DND-41 (cell line): ENCODE measurements around the gene NPC2.

ENCODE experiments used
- ATAC-seq: fragments of 200-7000 bp; cut with Tn5 transposase; 3 replicates; pipeline ENCODE4 v1.9.1; 2021; ENCODE audit warnings: low read depth; ENCODE audit not compliant: insufficient read depth
- DNase-seq: peaks from one replicate; pipeline ENCODE4 v3.0.0-alpha.2; 2020
- H2AFZ ChIP-seq: 2 replicates; pipeline ENCODE4 v1.6.0; 2012; ENCODE audit warnings: low read depth, low read length
- H3K27ac ChIP-seq: 2 replicates; pipeline ENCODE4 v1.5.1; 2012; ENCODE audit warnings: low read length, inconsistent platforms
- H3K27me3 ChIP-seq: fragments of 200-600 bp; sonication (generic); 2 replicates; pipeline ENCODE4 v1.6.0; 2012; ENCODE audit warnings: low read length, mild to moderate bottlenecking, inconsistent platforms; ENCODE audit not compliant: insufficient read depth, poor library complexity
- H3K36me3 ChIP-seq: 2 replicates; pipeline ENCODE4 v1.5.1; 2012; ENCODE audit warnings: low read length, inconsistent platforms; ENCODE audit not compliant: insufficient read depth
- H3K4me1 ChIP-seq: 2 replicates; pipeline ENCODE4 v1.5.1; 2012; ENCODE audit warnings: mild to moderate bottlenecking, low read length; ENCODE audit not compliant: insufficient read depth
- H3K4me2 ChIP-seq: 2 replicates; pipeline ENCODE4 v1.6.0; 2012; ENCODE audit warnings: mild to moderate bottlenecking, moderate library complexity, low read length, inconsistent platforms; ENCODE audit not compliant: insufficient read depth
- H3K4me3 ChIP-seq, 2 experiments: fragments of 200-600 bp in 1 of 2; shearing (Covaris generic) in 1 of 2; 2 replicates each; pipeline ENCODE4 v1.5.1; 2012 to 2016; ENCODE audit warnings: inconsistent platforms in 2 of 2, low read length in 2 of 2, mild to moderate bottlenecking in 2 of 2, low read depth in 1 of 2, moderate library complexity in 1 of 2
- H3K79me2 ChIP-seq: 2 replicates; pipeline ENCODE4 v1.6.0; 2012; ENCODE audit warnings: low read length, inconsistent platforms; ENCODE audit not compliant: insufficient read depth
- H3K9ac ChIP-seq: 2 replicates; pipeline ENCODE4 v1.6.0; 2012; ENCODE audit warnings: low read depth, mild to moderate bottlenecking, inconsistent platforms, low read length, moderate library complexity
- H3K9me3 ChIP-seq: 2 replicates; pipeline ENCODE4 v1.5.1; 2012; ENCODE audit warnings: low read length, moderate library complexity, mild to moderate bottlenecking, inconsistent platforms; ENCODE audit not compliant: insufficient read depth, severe bottlenecking
- H4K20me1 ChIP-seq: 2 replicates; pipeline ENCODE4 v1.6.0; 2012; ENCODE audit warnings: low read length; ENCODE audit not compliant: insufficient read depth
- CTCF ChIP-seq: IDR thresholded peaks from 2 replicates; pipeline ENCODE4 v1.5.1; 2012; ENCODE audit warnings: borderline replicate concordance, low read length, moderate library complexity, mild to moderate bottlenecking; ENCODE audit not compliant: poor library complexity, severe bottlenecking; ENCODE audit errors: extremely low read depth
- EZH2 ChIP-seq: IDR thresholded peaks from 3 replicates; pipeline ENCODE4 v1.6.1; 2012; ENCODE audit warnings: borderline replicate concordance, low read depth, mild to moderate bottlenecking, moderate library complexity, low read length, inconsistent platforms; ENCODE audit not compliant: severe bottlenecking

NPC2 gene

DNA sequence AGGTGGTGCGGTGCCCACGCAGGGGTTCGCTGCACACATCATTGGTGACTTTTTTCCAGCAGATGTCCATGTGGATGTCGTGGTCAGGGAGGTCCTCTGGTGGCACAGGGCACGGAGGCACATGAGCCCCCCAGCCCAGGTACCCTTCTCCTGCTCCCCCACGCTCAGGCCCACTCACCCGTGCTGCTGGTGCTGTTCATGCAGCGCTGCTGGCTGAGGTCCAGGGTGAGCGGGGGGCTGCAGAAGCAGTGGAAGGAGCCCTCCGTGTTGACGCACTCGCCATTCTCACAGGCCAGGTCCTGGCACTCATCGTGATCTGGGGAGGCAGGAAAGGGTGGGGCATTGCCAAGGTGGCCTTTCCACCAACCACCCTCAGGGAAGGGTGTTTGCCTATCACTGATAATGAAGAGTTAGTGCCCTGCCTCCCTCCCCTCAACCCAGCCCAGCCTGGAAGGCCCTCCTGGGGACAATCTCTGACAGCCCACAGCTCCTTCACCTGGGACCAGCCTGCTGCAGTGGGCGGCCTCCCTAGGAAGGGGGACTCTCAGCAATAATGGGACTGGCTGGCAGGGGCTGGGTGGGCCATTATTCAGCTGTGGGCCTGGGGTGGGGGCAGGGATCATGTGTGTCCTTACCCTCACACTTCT lies 10.3 kb upstream of the NPC2 start:
- no peak for ATAC-seq
- Histone ChIP-seq H4K20me1 (no peaks in the 10 kb centered on the region), H3K27me3 (no peaks in the 10 kb centered on the region), H2AFZ (no peak overlapping the region), H3K4me1 (no peaks in the 10 kb centered on the region), H3K4me2 (no peak overlapping the region), H3K79me2 (no peaks in the 10 kb centered on the region), H3K9ac (no peak overlapping the region), H3K9me3 (no peaks in the 10 kb centered on the region), H3K36me3 (no peaks in the 10 kb centered on the region), H3K27ac (no peak overlapping the region), H3K4me3 (no peak overlapping the region)
- DNase-seq, result no peak
- TF ChIP-seq EZH2 (no peak), CTCF (no peak)

DNA sequence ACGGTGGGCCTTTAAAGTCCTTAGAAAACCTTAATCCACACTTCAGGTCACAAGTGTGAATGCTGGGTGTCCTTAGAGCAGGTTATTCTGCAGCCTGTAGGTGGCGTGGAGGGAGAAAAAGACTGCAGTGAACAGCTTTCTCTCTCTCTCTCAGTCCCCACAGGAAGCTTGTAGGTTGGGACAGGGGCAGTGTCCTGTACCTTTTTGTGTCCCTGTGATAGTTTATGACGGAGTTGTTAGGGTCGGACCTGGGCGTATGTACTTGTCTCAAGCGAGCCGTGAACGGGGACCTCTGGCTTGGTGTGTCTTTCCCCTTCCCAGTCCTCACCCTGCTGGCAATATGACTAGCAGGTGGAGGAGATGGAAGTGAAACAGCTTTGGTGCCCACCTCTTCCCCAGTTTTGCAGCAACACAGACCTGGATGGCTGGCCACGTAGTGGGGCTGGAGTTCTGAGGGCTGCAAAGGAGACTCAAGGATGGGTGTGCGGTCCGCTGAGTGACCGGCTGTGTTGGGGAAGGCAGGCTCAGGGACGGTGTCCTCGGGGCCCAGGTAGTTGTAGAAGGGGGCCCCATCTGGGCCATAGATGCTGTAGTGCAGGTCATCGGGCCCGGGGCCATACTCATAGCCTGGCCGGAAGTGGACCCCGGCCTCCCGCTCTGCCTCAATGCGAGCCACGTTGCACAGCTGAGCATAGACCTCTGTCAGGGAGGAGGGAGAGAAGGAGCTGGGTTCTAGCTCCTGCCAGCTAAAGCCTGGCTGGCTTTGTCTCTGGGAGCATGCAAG lies 9.3 kb upstream of the NPC2 start:
- H3K9me3 ChIP-seq, result no peaks in the 10 kb centered on the region
- no peak overlapping the region for H3K27ac ChIP-seq
- TF ChIP-seq CTCF, result peak; percentile 52
- no peak for TF ChIP-seq EZH2
- H3K4me1 ChIP-seq, result no peaks in the 10 kb centered on the region
- no peaks in the 10 kb centered on the region for H3K36me3 ChIP-seq
- no peak overlapping the region for H2AFZ ChIP-seq
- no peak overlapping the region for H3K4me2 ChIP-seq
- H4K20me1 ChIP-seq, result no peaks in the 10 kb centered on the region
- H3K27me3 ChIP-seq, result no peaks in the 10 kb centered on the region
- no peak for DNase-seq
- no peak overlapping the region for H3K9ac ChIP-seq
- no peaks in the 10 kb centered on the region for H3K79me2 ChIP-seq
- no peak overlapping the region for H3K4me3 ChIP-seq
- ATAC-seq, result peak; percentile 57; the same call in 2 of the 3 replicates

DNA sequence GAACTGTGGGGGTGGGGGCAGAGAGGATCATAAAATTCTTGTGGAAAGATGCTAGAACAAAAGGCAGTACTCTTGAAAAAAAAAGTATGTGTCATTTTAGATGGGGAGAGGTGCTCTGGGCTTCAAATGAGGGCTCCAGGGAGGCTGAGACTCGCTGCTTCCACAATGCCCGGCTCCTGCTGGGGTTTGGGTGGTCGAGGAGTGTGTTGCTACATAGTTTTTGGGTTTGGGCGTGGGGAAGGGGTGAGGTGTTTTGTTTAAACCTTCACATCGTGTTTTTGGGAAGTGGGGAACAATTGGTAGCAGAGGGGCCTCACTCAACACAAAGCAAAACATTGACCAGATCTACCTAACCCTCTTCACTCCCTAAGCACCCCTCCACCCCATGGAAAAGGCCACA lies 8.6 kb upstream of the NPC2 start:
- H3K9ac ChIP-seq, result no peak overlapping the region
- no peak for TF ChIP-seq EZH2
- TF ChIP-seq CTCF, result no peak
- H3K36me3 ChIP-seq, result no peaks in the 10 kb centered on the region
- DNase-seq (no peak), ATAC-seq (no peak)
- no peak overlapping the region for H3K4me3 ChIP-seq
- no peak overlapping the region for H3K4me2 ChIP-seq
- H3K27me3 ChIP-seq, result no peaks in the 10 kb centered on the region
- H4K20me1 ChIP-seq, result no peaks in the 10 kb centered on the region
- H3K9me3 ChIP-seq, result no peaks in the 10 kb centered on the region
- H3K4me1 ChIP-seq, result no peaks in the 10 kb centered on the region
- H3K79me2 ChIP-seq, result no peaks in the 10 kb centered on the region
- no peak overlapping the region for H3K27ac ChIP-seq
- no peak overlapping the region for H2AFZ ChIP-seq
